GM18907 (cell line): ENCODE results near the gene TP53BP1.
"Not testable (repeated sequence)": the region's sequence is repeated elsewhere in the genome, so short reads cannot be mapped to it uniquely, and the experiment has no call there.

Experiments
- ATAC-seq: cut with Tn5 transposase; IDR thresholded peaks from one replicate; pipeline ENCODE4 v1.9.1; 2021; ENCODE audit warnings: mild to moderate bottlenecking, moderate library complexity; ENCODE audit not compliant: unreplicated experiment

TP53BP1 gene, protein sequence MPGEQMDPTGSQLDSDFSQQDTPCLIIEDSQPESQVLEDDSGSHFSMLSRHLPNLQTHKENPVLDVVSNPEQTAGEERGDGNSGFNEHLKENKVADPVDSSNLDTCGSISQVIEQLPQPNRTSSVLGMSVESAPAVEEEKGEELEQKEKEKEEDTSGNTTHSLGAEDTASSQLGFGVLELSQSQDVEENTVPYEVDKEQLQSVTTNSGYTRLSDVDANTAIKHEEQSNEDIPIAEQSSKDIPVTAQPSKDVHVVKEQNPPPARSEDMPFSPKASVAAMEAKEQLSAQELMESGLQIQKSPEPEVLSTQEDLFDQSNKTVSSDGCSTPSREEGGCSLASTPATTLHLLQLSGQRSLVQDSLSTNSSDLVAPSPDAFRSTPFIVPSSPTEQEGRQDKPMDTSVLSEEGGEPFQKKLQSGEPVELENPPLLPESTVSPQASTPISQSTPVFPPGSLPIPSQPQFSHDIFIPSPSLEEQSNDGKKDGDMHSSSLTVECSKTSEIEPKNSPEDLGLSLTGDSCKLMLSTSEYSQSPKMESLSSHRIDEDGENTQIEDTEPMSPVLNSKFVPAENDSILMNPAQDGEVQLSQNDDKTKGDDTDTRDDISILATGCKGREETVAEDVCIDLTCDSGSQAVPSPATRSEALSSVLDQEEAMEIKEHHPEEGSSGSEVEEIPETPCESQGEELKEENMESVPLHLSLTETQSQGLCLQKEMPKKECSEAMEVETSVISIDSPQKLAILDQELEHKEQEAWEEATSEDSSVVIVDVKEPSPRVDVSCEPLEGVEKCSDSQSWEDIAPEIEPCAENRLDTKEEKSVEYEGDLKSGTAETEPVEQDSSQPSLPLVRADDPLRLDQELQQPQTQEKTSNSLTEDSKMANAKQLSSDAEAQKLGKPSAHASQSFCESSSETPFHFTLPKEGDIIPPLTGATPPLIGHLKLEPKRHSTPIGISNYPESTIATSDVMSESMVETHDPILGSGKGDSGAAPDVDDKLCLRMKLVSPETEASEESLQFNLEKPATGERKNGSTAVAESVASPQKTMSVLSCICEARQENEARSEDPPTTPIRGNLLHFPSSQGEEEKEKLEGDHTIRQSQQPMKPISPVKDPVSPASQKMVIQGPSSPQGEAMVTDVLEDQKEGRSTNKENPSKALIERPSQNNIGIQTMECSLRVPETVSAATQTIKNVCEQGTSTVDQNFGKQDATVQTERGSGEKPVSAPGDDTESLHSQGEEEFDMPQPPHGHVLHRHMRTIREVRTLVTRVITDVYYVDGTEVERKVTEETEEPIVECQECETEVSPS (N-terminal part only)

GRCh38 chr15:43492673-43493601, at the start of gene TP53BP1:
Gene TP53BP1, minus strand, starts transcription at chr15:43493156. Its CDS starts 113 bp downstream, at chr15:43493043.
- ATAC-seq = peak; percentile 98

GRCh38 chr15:43541785-43542184, 48.8 kb upstream of the TP53BP1 start:
- no peak for ATAC-seq

- ATAC-seq = no peak
These were observed 45.1 kb upstream of the TP53BP1 start for GRCh38 chr15:43538091-43538490.

DNA sequence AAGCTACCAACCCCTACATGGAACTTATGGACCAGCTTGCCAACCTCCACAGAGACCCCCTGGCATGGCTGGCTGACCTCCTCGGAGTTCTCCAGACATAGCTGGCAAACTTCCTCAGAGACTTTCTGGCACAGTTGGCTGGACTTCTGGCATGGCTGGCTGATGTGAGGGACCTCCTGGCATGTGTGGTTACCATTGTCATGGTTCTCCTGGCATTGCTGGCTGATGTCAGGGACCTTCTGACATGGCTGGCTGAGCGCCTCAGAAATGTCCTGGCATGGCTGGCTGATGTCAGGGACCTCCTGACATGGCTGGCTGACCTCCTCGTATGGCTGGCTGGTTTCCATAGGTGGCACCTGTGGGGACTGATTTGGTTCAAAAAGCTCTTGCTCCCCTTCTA, 41.9 kb upstream of the TP53BP1 start:
- no peak for ATAC-seq

DNA sequence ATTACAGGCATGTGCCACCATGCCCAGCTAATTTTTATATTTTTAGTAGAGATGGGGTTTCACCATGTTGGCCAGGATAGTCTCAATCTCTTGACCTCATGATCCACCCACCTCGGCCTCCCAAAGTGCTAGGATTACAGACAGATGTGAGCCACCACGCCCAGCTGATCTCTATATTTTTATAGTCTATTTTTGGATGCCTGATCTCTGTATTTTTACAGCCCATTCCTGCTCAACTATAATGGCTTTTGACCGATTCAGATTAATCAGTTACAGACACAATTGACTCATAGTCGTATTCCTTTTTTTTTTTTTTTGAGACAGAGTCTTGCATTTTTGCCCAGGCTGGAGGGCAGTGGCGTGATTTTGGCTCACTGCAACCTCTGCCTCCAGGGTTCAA, 39.9 kb upstream of the TP53BP1 start:
- not testable (repeated sequence) for ATAC-seq

DNA sequence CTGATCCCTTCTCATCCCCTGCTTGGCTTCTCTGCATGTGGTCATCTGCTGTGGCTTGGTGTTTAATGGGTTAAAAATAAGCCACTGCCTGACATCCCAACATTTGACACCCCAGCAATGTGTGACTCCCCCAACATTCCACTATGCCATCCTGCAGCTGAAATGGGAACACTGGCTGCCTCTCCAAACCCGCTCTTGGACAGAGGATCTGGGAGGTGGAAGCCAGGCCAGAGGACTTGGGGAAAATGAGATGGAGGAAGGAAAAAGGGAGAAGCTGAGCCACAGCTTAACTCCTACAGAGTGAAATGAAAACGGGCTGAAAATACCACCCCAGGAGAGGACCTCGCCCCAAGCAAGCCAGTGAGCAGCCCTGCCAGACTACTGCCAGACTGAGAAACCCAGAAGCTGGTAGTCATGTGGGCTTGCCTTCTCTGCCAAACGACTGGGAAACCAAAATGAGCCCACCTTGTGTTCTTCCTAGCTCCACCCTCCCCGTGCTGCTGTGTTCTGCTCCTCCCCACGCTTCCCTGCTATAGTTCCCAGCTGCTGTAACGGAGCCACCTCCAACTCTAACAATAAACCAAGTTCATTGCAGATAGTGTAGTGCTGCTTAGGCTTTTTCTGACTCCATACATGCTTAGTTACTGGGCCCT, 38.2 kb upstream of the TP53BP1 start:
- ATAC-seq = no peak

GRCh38 chr15:43529587-43530345, 36.8 kb upstream of the TP53BP1 start:
- ATAC-seq = no peak

DNA sequence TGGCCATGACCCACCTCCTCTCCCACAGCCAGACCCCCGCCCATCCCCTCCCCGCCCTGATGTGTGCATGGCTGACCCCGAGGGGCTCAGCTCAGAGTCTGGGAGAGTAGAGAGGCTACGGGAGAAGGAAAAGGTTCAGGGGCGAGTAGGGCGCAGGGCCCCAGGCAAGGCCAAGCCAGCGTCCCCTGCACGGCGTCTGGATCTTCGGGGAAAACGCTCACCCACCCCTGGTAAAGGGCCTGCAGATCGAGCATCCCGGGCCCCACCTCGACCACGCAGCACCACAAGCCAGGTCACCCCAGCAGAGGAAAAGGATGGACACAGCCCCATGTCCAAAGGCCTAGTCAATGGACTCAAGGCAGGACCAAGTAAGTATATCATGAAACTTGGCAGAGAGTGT, 36.2 kb upstream of the TP53BP1 start:
- no peak for ATAC-seq

DNA sequence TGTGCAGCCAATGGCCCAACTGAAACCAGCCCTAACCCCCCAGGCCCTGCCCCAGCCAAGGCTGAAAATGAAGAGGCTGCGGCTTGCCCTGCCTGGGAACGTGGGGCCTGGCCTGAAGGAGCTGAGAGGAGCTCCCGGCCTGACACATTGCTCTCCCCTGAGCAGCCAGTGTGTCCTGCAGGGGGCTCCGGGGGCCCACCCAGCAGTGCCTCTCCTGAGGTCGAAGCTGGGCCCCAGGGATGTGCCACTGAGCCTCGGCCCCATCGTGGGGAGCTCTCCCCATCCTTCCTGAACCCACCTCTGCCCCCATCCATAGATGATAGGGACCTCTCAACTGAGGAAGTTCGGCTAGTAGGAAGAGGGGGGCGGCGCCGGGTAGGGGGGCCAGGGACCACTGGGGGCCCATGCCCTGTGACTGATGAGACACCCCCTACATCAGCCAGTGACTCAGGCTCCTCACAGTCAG, 35.6 kb upstream of the TP53BP1 start:
- no peak for ATAC-seq

DNA sequence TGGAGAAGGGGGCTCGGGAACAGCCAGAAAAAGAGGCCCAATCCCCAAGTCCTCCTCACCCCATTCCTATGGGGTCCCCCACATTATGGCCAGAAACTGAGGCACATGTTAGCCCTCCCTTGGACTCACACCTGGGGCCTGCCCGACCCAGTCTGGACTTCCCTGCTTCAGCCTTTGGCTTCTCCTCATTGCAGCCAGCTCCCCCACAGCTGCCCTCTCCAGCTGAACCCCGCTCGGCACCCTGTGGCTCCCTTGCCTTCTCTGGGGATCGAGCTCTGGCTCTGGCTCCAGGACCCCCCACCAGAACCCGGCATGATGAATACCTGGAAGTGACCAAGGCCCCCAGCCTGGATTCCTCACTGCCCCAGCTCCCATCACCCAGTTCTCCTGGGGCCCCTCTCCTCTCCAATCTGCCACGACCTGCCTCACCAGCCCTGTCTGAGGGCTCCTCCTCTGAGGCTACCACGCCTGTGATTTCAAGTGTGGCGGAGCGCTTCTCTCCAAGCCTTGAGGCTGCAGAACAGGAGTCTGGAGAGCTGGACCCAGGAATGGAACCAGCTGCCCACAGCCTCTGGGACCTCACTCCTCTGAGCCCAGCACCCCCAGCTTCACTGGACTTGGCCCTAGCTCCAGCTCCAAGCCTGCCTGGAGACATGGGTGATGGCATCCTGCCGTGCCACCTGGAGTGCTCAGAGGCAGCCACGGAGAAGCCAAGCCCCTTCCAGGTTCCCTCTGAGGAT, 35.0 kb upstream of the TP53BP1 start:
- no peak for ATAC-seq

DNA sequence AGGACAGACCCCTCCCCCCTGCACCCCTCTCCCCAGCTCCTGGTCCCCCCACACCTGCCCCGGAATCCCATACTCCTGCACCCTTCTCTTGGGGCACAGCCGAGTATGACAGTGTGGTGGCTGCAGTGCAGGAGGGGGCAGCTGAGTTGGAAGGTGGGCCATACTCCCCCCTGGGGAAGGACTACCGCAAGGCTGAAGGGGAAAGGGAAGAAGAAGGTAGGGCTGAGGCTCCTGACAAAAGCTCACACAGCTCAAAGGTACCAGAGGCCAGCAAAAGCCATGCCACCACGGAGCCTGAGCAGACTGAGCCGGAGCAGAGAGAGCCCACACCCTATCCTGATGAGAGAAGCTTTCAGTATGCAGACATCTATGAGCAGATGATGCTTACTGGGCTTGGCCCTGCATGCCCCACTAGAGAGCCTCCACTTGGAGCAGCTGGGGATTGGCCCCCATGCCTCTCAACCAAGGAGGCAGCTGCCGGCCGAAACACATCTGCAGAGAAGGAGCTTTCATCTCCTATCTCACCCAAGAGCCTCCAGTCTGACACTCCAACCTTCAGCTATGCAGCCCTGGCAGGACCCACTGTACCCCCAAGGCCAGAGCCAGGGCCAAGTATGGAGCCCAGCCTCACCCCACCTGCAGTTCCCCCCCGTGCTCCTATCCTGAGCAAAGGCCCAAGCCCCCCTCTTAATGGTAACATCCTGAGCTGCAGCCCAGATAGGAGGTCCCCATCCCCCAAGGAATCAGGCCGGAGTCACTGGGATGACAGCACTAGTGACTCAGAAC, 34.3 kb upstream of the TP53BP1 start:
- ATAC-seq = no peak

DNA sequence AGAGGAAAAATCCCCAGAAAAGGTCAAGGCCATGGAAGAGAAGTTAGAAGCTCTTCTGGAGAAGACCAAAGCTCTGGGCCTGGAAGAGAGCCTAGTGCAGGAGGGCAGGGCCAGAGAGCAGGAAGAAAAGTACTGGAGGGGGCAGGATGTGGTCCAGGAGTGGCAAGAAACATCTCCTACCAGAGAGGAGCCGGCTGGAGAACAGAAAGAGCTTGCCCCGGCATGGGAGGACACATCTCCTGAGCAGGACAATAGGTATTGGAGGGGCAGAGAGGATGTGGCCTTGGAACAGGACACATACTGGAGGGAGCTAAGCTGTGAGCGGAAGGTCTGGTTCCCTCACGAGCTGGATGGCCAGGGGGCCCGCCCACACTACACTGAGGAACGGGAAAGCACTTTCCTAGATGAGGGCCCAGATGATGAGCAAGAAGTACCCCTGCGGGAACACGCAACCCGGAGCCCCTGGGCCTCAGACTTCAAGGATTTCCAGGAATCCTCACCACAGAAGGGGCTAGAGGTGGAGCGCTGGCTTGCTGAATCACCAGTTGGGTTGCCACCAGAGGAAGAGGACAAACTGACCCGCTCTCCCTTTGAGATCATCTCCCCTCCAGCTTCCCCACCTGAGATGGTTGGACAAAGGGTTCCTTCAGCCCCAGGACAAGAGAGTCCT, 33.4 kb upstream of the TP53BP1 start:
- ATAC-seq = no peak

DNA sequence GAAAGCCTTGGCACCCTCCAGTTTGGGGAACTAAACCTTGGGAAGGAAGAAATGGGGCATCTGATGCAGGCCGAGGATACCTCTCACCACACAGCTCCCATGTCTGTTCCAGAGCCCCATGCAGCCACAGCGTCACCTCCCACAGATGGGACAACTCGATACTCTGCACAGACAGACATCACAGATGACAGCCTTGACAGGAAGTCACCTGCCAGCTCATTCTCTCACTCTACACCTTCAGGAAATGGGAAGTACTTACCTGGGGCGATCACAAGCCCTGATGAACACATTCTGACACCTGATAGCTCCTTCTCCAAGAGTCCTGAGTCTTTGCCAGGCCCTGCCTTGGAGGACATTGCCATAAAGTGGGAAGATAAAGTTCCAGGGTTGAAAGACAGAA, 32.2 kb upstream of the TP53BP1 start:
- ATAC-seq = no peak

- ATAC-seq = no peak
These were observed 31.4 kb upstream of the TP53BP1 start for GRCh38 chr15:43524254-43524845.

DNA sequence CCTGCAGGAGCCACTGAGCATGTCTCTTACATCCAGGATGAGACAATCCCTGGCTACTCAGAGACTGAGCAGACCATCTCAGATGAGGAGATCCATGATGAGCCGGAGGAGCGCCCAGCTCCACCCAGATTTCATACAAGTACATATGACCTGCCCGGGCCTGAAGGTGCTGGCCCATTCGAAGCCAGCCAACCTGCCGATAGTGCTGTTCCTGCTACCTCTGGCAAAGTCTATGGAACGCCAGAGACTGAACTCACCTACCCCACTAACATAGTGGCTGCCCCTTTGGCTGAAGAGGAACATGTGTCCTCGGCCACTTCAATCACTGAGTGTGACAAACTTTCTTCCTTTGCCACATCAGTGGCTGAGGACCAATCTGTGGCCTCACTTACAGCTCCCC, 30.7 kb upstream of the TP53BP1 start:
- no peak for ATAC-seq

DNA sequence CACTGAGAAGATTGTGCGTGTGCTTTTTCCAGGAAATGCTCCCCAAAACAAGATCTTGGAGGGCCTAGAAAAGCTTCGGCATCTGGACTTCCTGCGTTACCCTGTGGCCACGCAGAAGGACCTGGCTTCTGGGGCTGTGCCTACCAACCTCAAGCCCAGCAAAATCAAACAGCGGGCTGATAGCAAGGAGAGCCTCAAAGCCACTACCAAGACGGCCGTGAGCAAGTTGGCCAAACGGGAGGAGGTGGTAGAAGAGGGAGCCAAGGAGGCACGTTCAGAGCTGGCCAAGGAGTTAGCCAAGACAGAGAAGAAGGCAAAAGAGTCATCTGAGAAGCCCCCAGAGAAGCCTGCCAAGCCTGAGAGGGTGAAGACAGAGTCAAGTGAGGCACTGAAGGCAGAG, 29.3 kb upstream of the TP53BP1 start:
- ATAC-seq = no peak
